ENCODE data around the gene FOXO6.

FOXO6 gene

GRCh38 chr1:41386196-41386663 is 25.0 kb downstream of the FOXO6 start:
- no peak for DNase-seq

DNA sequence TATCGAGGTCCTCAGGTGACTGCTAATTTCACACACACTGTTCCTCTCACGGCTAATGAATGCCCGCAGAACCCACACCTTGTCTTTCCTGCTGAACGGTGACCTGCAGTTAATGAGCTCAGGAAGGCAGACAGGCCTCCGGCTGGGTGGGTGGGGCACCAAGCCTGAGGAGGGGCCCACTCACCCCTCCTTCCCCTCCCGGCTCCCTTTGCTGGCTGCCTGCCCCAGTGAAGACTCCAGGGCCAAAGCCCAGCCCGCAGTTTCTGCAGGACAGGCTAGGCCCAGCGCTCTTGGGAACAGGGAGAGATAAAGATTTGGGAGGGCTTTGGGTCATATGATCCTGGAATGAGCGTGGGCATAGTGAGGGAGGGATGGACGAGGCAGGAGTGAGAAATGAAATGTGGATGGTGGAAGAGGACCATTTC is 26.4 kb downstream of the FOXO6 start:
- no peak for DNase-seq

- DNase-seq: no peak
Measured at GRCh38 chr1:41388510-41388909, 27.3 kb downstream of the FOXO6 start.

GRCh38 chr1:41389009-41389408 is 27.8 kb downstream of the FOXO6 start:
- no peak for DNase-seq

DNA sequence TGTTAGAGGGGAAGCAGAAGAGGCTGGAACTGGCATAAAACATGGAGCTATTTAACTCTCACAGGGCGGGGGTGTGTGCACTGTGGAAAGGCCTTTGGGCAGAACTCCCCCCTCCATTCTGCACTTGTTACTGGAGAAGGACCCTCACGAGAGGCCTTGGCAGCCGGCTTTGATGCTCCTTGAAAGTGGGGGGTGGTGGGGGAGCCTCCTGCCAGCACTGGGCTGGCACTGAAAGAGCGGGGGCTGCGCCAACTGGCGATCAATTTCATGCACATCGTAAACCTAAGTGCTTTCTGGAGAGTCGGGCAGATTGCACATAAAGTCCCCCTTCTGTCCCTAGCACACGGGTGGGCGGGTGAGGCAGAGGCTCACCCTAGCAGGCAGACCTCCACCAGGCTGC is 28.9 kb downstream of the FOXO6 start:
- no peak for DNase-seq

GRCh38 chr1:41390573-41390972 is 29.3 kb downstream of the FOXO6 start:
- DNase-seq: no peak

DNA sequence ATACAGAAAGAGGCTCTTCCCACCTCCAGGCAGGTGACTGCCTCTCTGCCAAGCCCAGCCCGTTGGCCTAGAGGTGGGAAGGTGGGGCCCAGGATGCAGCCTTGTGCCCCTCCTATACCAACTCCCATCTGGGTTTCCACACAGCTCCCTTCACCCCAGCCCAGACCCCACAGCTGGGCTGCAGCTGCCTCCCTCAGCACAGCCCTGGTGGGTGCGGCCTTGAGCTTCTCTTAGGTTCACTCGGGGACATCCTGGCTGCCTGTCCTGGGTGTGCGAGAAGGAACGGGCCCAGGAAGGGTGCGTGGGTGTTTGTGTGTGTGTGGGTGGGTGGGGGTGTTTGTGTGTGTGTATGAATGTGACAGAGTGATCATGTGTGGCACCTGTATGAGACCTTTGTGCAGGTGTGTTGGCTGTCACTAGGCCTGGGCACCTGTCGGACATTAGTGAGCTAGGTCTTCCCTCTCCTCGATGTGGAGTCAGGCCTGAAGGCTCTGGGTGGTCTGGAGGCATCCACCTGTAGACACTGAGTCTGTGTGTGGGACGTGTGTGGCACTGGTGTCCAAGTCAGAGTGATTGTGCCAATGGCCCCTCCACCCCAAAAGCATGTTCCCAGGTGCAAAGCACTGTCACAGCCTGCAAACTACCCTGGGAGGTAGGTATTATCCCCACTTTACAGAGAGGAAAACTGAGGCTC is 30.7 kb downstream of the FOXO6 start:
- DNase-seq: no peak

DNA sequence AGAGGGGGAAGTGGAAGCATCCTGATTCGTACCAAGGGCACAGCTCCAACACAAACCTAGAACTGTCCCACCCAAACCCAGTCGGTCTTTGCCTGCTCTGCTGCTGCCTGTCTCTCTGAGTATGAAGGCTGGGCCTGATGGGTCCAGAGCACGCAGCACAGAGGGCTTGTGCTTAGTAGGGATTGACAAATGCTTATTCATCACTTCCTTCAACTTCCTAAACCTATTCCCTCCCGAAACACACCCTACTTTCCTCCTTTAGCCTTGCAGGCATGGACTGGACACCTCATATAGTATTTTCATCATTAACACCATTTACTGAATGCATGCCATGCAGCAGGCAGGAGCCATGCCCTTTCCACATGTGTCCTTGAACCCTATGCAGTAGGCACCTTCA is 31.3 kb downstream of the FOXO6 start:
- DNase-seq: no peak

GRCh38 chr1:41393716-41394368 is 32.6 kb downstream of the FOXO6 start:
- no peak for DNase-seq

DNA sequence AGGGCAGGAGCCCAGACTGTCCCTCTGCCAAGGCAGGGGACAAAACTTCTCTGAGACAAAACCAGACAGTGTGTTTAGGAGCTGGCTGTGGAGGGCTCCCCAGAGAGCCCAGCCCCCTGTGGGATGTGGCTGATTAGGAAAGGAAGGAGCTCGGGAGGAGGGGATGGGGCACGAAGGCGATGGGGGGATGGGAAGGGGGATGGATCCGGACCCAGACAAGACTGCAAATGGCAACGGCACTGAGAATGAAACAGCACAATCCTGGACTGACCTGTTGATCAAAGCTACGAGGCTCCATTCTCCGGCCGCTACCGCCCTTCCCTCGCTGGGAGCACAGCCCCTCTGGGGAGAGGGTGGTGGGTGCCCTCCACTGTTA is 33.1 kb downstream of the FOXO6 start:
- DNase-seq: no peak

- no peak for DNase-seq
Measured at GRCh38 chr1:41394959-41395956, 34.0 kb downstream of the FOXO6 start.

- no peak for DNase-seq
Measured at GRCh38 chr1:41396084-41396483, 34.9 kb downstream of the FOXO6 start.

DNA sequence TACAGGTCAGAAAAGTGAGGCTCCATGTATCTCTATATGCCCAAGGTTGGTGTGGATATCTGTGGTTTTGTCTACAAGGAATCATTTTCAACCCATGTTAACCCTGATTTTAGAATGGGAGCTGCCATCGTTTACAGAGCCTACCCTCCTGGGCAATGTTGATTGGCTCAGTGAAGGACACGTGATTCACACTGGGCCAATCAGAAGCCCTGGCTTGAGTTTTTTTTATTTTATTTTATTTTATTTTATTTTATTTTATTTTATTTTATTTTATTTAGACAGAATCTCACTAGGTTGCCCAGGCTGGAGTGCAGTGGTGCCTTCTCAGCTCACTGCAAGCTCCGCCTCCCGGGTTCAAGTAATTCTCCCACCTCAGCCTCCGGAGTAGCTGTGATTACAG is 35.8 kb downstream of the FOXO6 start:
- DNase-seq: no peak

GRCh38 chr1:41397753-41398330 is 36.6 kb downstream of the FOXO6 start:
- DNase-seq: no peak

DNA sequence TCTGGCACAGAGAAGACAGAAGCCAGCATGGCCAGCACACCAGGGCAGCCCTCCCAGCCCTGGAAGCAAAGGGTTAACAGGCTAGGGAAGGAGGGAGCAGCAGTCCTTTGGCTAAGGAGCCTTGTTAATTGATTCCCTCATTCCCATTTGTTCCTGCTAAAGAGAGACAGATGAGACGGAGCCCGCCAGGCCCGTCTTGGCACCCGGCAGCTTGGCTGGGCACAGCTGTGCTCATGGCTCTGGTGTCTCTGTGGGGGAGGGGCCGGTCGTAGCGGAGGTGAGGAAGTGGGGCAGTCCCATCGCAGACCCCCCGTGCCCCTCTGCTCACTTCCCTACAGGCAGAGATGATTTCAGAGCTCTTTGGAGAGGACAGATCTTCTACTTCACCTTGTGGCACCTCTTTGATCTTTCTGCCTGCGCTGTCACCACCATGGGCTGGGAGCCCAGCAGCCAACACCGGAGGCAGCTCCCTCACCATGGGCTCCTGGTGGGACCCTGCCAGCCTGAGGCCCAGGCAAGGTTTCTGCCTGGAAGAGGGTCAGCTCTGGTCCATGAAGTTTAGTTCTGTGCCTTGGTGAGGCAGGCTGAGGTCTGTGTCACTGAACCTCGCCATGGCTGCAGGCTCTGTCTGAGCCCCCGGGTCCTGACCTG is 38.0 kb downstream of the FOXO6 start:
- no peak for DNase-seq

GRCh38 chr1:41400225-41400624 is 39.0 kb downstream of the FOXO6 start:
- DNase-seq: no peak

DNA sequence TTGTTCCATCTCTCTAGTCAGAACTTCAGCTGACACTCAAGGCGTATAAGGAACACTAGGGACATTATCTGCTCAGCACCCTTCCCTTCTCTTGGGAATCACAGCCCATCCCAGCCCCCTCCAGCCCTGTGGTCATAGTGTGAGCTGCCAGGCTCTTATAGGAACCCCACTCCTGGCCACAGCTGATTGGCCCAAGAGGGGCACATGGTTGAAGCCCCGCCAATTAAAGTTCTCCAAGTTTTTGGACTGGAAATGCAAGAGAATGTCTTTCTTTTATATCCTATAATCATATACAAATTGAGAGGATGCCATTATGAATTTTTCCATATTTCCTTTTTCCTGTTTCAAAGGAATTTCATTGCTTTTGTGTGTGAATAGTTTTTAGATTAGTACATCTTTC is 40.7 kb downstream of the FOXO6 start:
- no peak for DNase-seq

- no peak for DNase-seq
Measured at GRCh38 chr1:41404308-41404761, 43.1 kb downstream of the FOXO6 start.

DNA sequence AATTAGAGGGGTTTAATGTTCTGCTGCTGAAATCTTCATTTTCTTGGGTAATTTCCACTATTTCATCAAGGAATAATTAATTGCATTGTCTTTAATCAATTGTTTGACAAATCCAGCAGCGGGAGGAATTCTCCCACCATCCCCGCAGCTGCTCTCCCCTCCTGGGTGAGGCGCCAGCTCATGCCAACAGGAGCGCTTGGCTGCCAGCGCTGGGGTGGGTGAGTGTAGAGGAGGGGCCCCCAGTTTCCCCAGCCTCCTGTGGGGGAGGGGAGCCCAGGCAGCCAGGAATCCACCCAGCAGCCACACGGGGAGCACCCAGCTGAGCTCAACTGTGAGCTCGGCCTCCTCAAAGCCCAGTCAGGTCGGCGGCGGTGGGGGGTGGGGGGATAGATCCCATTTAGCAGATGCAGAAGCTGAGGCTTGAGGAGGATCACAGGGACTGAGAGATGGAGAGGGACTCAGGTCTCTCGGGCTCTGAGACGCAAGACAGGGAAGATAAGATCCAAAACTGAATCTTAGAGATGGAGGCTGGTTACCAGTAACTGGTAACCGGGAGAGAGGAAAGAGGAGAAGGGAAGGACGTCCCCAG is 46.5 kb downstream of the FOXO6 start:
- DNase-seq: no peak

DNA sequence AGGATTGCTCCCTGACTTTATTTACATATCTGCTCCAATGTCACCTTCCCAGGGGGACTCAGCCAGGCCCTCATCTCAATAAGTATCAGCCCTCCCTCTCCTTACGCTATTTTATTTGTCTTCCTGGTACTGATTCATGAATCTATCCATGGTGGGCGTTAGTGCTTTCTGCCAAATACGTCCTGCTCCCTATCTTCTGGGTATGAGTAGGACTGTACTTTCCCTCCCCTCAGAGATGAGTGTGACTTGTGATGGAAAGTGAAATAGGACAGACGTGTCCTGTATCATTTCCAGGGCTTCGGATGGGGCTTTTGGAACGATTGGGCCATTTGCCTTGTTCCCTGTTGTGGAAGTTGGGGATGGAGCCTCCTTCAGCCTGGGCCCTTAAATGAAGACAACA is 47.5 kb downstream of the FOXO6 start:
- no peak for DNase-seq

- DNase-seq: no peak
Measured at GRCh38 chr1:41409825-41410224, 48.6 kb downstream of the FOXO6 start.

DNA sequence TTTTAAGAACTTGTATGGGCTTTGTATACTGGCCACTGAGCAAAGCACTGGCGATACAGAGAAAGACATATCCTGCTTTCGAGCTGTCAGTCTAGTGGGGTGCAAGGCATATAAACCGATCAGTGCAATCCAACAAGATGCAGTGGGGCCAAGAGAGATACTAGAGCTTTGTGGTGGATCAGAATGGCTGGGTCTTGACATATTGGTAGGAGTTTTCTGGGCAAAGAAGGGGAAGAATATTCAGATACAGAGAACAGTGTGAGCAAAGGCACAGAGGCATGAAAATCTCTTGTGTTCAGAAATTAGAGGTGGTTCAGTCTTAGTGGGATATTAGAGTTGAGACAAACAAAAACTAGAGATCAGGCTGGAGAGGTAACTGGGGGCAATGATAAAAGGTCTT is 49.2 kb downstream of the FOXO6 start:
- no peak for DNase-seq
